CD4-positive, alpha-beta T cell treated with Interleukin-6 for 4 hours (primary cell): ENCODE measurements around the gene OLIG3.

Experiments
- DNase-seq: peaks from one replicate; pipeline ENCODE4 v3.0.0-alpha.2; 2020; ENCODE audit warnings: mixed read lengths

OLIG3 gene

DNA sequence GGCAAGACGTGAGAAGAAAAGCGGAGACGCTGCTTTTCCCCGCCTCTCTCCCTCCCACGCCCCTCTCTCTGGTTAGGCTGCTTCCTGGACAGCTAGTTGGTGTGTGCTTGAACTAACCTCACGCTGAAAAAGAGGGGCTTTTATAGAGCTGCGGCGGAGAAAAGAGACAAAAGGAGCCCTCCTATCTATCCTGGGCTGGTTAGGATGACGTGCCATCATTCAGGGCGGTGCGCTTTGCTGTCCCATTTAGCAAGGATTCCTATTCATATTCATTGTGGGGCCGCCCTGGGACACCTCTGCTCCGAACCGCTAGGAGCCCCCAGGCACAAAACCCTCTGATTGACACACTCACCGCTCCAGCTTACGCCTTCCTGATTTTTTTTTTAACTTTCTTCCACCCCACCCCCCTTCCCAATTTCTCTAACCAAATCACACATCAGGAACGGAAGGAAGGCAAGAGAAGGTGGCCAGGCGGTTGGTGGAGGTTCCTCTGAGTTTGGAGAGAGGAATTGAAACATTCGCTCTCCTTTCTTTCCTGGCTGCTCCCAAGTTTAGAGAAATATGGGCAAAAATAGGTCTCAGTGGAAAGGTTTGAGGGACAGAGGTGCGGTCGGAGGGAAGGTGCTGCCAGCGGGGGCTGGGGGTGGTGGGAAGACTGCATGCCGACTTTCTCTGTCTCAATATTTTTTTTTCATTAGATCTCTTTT lies at the start of gene OLIG3:
OLIG3 (minus strand) TSS at position 114 of the 707 bp plus-strand sequence. CDS start 224 bp downstream, outside the sequence.
- DNase-seq, result no peak

- no peak for DNase-seq
Measured at GRCh38 chr6:137543114-137543513, 48.9 kb upstream of the OLIG3 start.

DNA sequence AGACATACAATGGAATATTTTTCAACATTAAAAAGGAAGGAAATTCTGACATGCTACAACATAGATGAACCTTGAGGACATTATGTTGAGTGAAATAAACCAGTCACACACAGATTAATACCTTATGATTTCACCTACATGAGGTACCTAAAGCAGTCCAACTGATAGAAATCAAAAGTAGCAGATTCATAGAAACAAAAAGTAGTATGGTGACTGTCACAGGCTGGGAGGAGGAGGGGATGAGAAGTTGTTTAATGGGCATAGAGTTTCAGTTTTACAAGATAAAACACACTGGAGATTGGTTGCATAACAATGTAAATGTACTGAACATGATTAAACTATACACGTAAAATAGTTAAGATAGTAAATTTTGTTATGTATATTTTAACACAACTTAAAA lies 48.5 kb upstream of the OLIG3 start:
- no peak for DNase-seq

GRCh38 chr6:137541534-137542063 lies 47.4 kb upstream of the OLIG3 start:
- no peak for DNase-seq

DNA sequence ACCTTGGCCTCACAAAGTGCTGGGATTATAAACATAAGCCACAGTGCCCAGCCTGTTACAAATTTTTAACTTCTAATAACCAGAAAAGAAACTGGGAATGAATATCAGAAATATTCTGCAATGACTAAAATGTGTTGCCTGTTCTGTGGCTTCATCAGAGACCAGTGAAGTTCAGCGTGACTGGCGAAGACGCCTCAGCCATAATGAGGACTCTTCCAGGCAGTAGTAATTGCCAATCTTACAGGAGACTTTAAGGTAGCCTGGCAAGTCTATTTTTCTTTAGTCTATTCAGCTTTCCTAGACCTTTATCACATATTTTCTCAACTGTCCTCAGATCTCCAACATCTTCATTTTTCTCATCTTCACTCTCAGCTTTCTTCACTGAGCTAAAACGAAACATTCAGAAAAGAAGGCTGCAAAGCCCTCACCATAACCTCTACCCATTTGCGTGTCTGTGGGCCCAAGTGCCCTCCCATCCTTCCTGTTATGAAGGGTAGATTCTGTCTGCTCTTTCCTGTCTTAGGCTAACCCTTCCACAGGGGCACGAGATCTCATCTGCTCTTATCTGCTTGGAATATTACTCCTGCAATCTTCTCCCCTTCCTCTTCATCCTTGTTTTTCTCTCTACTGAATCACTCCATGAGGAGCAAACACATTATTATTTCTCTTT lies 42.0 kb upstream of the OLIG3 start:
- DNase-seq, result peak; percentile 65

- no peak for DNase-seq
Measured at GRCh38 chr6:137531376-137532092, 37.3 kb upstream of the OLIG3 start.

DNA sequence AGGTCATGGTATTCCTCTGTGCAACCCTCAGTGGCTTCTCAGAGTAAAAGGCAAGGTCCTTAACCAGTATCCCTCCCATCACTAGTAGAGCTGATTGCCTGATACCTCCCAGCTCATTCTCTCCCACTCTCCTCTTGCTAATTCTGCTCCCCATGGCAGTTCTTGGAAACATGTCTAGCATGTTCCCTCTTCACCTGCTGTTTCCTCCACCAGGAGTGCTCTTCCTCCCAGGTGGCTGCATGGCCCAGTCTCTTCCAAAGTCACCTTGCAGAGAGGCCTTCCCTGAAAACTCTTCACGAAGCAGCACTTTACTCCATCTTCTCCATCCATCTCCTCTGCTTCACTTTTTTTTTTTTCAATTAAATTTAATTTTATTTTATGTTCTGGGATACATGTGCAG lies 36.2 kb upstream of the OLIG3 start:
- no peak for DNase-seq

GRCh38 chr6:137522831-137523230 lies 28.6 kb upstream of the OLIG3 start:
- DNase-seq, result no peak

DNA sequence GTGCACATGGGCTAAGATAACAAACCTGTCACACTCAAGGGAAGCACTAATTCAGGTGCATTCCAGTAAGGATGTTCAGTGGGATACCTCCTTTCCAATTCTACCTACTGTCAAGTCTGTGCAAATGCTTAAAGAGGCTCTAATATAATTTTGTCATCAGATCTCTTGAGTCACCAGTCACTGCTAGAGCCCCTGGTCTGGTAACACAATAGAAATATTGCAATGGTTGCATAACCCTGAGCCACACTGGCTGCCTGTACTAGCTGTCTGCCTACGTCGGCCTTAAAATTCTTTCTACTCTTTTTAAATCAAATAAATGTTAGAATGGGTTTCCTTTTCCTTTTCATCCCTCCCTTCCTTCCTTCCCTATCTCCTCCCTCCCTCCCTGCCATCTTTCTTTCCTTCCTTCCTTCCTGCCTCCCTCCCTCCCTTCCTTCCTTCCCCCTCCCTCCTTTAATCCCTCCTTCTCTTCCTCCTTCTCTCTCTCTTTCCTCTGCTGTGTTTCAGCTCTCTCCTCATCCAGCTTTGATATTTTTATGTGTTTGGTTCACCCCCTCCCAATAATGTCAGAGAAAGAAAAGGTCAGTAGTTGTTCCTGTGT lies 28.1 kb upstream of the OLIG3 start:
- DNase-seq, result no peak

DNA sequence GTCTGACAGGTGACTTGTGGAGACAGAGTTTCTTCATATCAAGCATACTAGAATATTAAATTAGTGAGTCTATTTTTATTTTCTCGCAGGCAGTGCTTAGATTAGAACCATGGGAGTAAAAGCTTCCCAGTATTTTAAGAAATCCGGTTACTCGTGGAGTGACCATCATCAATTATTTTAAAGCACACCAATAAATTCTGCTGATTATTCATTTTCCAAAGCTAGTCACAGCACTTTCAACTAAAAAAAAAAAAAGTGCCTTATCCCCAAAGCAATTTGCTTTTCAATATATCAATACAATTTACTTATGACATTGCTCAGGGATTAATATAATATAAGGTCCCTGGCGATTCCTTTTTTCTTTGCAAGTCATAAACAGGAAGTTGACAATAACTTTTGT lies 26.3 kb upstream of the OLIG3 start:
- no peak for DNase-seq

DNA sequence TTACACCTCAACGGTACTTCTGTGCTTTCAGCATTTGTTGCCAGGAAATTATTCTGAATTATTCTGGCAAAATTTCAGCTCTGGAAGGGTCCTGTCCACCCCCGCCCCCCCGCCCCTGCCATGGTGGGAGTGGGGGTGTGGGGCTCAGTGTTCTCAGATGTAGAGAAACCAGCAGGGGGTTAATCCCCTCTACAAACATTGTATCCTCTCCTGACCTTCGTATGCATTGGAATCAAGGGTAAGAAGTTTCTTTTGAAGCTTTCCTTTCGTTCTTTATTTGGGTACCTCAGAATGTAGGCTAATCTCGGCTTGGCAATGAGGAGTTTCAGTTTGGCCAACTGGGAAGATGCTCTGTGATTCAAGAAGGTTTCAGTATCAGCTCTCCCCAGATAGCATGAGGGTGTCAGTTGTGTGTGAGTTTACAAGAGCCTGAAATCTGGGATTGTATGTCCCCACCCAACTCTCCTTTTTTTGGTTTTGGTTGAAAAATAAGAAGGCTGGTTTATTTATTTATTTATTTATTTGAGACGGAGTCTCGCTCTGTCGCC lies 25.5 kb upstream of the OLIG3 start:
- DNase-seq, result no peak

DNA sequence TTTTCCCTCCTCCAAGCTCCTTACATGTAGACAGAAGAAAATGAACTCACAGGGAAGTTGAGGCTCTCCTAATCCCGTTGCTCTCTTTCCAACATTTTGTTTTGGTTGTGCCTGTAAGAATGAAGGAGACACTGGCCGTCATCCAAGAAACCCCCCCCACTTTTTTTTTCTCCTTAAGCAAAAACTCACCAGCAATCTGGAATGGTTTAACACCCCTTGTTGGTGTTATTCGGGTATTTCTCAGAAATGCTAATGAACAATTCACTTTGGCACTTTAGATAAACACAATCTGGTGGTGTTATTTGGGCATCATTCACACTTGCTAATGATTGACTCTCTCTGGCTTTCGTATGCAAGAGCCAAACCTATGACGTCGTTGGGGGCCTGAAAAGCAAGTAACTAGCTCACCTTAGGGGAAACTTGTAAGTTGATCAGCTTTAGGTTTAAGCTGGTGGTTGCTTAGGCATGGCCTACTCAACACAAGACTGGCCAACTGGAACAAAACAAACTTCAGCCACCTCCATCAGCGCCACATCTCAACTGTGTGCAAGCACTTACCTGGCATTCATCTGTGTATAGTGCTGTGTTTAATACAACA lies 24.3 kb upstream of the OLIG3 start:
- no peak for DNase-seq

GRCh38 chr6:137514418-137514817 lies 20.2 kb upstream of the OLIG3 start:
- DNase-seq, result no peak

DNA sequence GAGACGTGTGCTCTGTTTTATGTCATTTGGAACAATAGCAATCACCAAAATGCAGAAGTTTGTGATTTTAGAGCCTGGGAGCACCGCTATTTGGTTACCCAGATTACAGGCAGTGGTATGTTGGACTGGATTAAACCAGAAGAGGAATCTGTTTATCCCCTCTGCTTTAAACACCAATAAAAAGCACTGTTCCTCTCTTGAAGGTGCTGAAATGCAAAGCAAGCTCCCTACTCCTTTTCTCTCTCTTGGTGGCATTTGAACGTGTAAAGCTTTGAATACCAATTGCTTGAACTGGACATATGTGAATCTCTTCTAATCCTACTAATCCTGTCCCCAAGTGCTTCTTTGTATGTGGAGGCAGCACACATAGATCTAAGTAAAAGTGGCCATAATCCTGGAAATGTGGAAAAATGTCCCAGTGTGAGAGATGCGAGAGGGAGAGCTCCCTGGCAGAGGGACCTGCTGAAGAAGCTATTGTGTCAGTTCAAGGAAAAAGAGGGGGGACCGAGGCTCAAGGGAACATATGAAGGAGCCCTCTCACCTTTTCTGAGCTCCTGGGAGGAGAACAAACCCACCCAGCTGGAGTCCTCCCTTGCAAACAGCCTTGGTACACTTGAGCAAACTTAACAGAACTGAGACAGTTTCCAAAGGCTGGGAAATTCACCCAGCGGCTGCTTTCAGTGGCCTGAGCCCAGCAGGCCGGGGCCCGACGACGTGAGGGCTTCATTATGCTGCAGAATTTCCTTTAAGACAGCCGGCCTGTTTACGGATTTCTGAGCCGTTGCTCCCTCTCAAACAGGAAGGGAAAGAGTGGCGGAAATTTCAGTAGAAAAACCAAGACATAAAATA lies 18.8 kb upstream of the OLIG3 start:
- DNase-seq, result no peak

DNA sequence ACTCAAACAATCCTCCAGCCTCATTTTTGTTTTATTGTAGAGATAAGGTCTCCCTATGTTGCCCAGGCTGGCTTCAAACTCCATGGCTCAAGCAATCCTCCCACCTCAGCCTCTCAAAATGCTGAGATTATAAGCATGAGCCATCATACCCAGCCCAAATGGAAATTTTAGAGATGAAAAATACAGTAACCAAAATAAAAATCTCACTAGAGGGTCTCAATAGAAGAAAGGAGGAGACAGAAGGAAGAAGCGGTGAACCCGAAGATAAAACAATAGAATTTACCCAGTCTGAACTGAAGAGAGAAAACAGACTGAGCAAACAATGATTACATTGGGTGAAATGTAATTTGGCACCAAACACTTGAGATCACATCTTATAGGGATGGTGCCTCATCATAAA lies 16.7 kb upstream of the OLIG3 start:
- no peak for DNase-seq

GRCh38 chr6:137498481-137499190 lies 4.4 kb upstream of the OLIG3 start:
- DNase-seq, result no peak

DNA sequence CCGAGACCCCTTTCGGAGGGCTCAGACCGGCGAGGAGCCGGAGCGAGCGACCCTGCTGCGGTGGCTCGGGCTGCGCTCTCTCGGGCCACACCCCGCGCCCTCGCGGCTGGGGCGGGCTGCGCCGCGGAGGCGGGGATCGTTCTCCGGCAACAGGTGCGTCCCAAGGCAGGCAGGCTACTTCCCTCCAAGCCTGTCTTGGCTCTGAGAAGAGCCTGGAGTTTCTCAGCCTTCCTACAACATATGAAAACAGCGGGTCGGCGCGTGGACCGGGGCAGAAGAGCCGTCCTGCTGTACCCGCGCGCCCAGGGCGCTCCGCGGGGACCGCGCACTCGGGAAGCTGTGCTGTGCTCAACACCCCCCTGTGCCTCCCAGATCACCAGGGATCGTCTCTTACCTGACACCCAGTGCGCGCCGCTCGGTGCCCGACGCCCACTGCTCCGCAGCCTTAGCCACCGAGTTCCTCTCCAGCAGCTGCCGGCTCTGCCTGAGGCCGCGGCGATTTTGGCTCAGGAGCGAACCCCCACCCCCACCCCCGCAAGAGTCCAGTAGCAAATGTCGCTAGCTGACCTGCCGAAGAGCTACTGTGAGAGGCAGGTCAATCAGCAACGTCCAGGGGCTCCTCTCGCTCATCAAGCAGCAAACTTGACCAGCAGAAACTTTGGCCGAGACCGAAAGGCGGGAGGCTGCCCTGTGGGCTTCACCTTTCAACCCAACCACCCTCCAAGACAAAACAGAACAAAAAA lies 3.7 kb upstream of the OLIG3 start:
- no peak for DNase-seq

GRCh38 chr6:137496909-137497720 lies 2.9 kb upstream of the OLIG3 start:
- no peak for DNase-seq

GRCh38 chr6:137496368-137496767 lies 2.2 kb upstream of the OLIG3 start:
- DNase-seq, result no peak
